Motor neuron (in vitro differentiated cells): ENCODE data around the gene CDK5R1. TPM values are rescaled to one million over a fixed set of nuclear protein-coding genes. Genes with fewer than 3 reads are reported as not detected.

Experiments used
- ATAC-seq, 8 experiments: fragments of 200-7000 bp; cut with Tn5 transposase; replicated peaks in 6 of 8; 2 replicates each; pipeline ENCODE4 v1.8.0; 2021; ENCODE audit warnings: mild to moderate bottlenecking in 8 of 8, moderate library complexity in 8 of 8
- H3K27ac ChIP-seq, 2 donors: fragments of 250-450 bp; sonication (Bioruptor Pico); 2 replicates each; pipeline ENCODE4 v1.9.0; 2021; ENCODE audit warnings: antibody characterized with exemption in 2 of 2, mild to moderate bottlenecking in 2 of 2, moderate library complexity in 1 of 2
- H3K4me1 ChIP-seq, 2 donors: fragments of 250-450 bp; sonication (Bioruptor Pico); replicated peaks in 1 of 2; 2 replicates each; pipeline ENCODE4 v1.6.1; 2021; ENCODE audit warnings: antibody characterized with exemption in 2 of 2, mild to moderate bottlenecking in 2 of 2, moderate library complexity in 1 of 2
- H3K4me3 ChIP-seq, 5 donors: fragments of 250-450 bp; sonication (Bioruptor Pico); 2 replicates each; pipeline ENCODE4 v1.9.0; 2021; ENCODE audit warnings: antibody characterized with exemption in 5 of 5, mild to moderate bottlenecking in 5 of 5, moderate library complexity in 4 of 5
- WGBS, 10 experiments: fragments of 450-650 bp; shearing (Covaris generic); methylation state at CpG; one replicate each; pipeline ENCODE4 v1.0.0; 2022; 5-methylcytosine and 5-hydroxymethylcytosine counted together
- in situ Hi-C, 9 experiments: fragments of 400-800 bp; cut with MboI; loops; one replicate each; pipeline ENCODE4 v1.15.0; 2021; ENCODE audit warnings: low sequenced_read_pairs in 9 of 9, low pct_unique_long_range_greater_than_20kb in 2 of 9; ENCODE audit not compliant: unreplicated experiment in 9 of 9
- total RNA-seq, 8 experiments: library from RNA; unstranded; fragments of 300-600 nt; gene quantifications; 2 replicates each; pipeline versions ENCODE4 v1.2.3 to v1.2.4, GENCODE V29; 2022

CDK5R1 gene
- total RNA-seq, 8 experiments from 2014 or later: 1.3 to 64.0 (median 41.4) TPM

DNA sequence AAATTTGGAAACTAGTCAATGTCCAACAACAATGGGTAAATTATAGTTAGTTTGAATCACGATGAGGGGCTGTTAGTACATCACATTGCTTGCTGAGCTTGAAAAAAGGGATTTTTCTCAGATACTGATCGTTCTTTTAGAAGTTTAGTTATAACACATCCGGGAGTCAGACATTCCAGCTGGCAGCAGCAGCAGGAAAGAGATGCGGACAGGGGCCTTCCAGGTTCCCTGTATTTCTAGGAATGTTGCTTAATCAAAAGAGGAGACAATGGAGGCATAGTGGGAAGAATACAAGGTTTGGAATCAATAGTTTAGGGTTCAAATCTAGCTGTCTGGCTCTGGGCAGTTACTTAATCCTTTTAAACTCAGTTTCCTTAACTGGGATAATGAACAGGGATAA, 27.8 kb downstream of the CDK5R1 start:
- no peak overlapping the region for H3K27ac ChIP-seq
- in situ Hi-C loops: no loop called here
- no peak overlapping the region for H3K4me3 ChIP-seq
- 64 to 100% (median 84%) methylated on average over 1 to 4 of the region's 4 CpGs for WGBS, 10 experiments
- H3K4me1 ChIP-seq: peaks cover 36 to 41% of the 10 kb centered on the region in 2 donors
- ATAC-seq: no peak

DNA sequence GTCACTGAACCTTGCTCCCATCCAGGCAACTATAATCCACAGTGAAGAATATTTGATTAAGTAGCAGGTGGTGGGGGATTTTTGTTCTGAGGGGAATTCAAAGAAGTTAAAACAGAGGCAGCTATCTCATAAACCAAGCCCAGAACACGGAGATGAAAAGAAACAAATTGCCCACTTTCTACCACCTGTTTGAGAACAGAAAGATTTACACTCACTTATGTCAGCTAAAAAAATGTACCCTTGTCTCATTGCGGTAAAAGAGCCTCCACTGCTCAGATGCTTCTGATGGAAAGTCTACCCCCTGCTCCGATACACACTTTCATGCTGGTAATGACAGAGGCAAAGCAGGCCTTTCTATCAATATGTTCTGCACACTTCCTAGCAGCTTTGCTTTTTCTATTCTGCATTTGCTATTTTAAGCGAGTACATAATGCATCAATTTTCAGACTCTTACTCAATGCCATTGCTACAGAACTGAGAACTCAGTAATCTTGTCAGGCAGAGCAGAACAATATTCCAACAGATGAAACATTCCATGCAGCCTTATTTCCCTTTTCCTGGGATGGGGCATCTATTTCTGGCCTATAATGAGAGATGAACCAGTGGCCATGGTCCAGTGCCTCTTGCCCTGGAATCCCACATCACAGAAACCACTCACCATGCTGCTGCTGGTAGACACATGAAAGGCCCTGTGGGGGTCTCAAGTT, 29.0 kb downstream of the CDK5R1 start:
- H3K27ac ChIP-seq: no peak overlapping the region
- ATAC-seq: no peak
- no peak overlapping the region for H3K4me3 ChIP-seq
- in situ Hi-C loops: no loop called here
- peaks cover 48 to 54% of the 10 kb centered on the region in 2 donors for H3K4me1 ChIP-seq
- 17 to 100% (median 79%) methylated on average over 1 to 4 of the region's 4 CpGs; no CpG with 5 or more reads in 1 of the 10 experiments for WGBS, 10 experiments

GRCh38 chr17:32516450-32516849, 29.7 kb downstream of the CDK5R1 start:
- in situ Hi-C loops: no loop called here
- no peak for ATAC-seq
- Histone ChIP-seq H3K4me3 (no peak overlapping the region), H3K27ac (no peak overlapping the region), H3K4me1 (peaks cover 54 to 60% of the 10 kb centered on the region in 2 donors)
- 0 to 100% (median 10%) methylated on average over 1 to 2 of the region's 2 CpGs; no CpG with 5 or more reads in 5 of the 10 experiments for WGBS, 10 experiments

DNA sequence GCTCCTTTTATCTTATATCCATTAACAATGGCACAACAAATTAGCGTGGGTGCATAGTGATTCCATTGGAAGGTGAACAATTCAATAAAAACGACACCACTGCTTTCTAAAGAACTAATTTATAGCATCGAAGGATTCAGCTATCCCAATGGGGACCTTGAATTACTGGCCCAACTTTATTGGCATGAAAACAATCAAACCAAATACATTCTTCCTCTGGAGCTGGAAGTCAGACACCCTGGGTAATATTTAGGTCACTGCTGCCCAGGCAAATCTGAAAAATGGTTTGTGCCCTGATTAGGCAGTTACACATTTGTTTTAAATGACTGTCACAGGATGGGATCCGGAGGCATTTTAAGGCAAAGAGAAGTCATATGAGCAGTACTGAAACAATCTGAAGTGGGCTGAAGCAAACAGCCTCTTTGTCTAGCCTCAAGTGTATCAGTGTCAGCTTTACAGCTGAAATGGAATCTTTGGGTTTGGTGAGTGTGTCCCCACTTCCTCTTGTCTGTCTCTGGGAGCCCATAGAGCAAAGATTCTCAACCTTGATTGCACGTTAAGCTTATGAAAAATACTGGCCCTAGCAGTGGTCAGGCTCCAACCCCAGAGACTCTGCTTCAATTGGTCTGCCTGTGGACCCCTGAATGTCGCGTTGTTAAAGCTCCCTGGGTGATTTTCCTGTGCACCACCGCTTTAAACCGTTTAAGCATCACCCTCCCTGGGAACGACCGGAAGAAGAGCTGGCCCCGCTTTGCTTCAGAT, 30.3 kb downstream of the CDK5R1 start:
- WGBS, 10 experiments: 42 to 90% (median 65%) methylated on average over 2 to 10 of the region's 12 CpGs
- Histone ChIP-seq H3K4me3 (no peak overlapping the region), H3K4me1 (peaks cover 55 to 60% of the 10 kb centered on the region in 2 donors), H3K27ac (peak overlapping the region; percentile 6 to 61)
- no peak for ATAC-seq
- in situ Hi-C loops: no loop called here

- Histone ChIP-seq H3K27ac (peak overlapping the region in 1 of 2 donors; percentile 99), H3K4me3 (no peak overlapping the region)
Observed at GRCh38 chr17:32517982-32518381, 31.2 kb downstream of the CDK5R1 start.

GRCh38 chr17:32518646-32519227, 31.9 kb downstream of the CDK5R1 start:
- 17 to 87% (median 71%) methylated on average over 2 to 11 of the region's 31 CpGs; no CpG with 5 or more reads in 6 of the 10 experiments for WGBS, 10 experiments
- H3K27ac ChIP-seq: peak overlapping the region; percentile 97 to 99
- H3K4me1 ChIP-seq: peaks cover 55 to 65% of the 10 kb centered on the region in 2 donors
- in situ Hi-C loops: no loop called here
- no peak for ATAC-seq
- peak overlapping the region; percentile 23 to 35 (median 27) for H3K4me3 ChIP-seq

More at GRCh38 chr17:32517982-32518381, 31.2 kb downstream of the CDK5R1 start:
- WGBS, 10 experiments: 80 to 100% (median 100%) methylated on average over 1 to 6 of the region's 7 CpGs; no CpG with 5 or more reads in 2 of the 10 experiments
- H3K4me1 ChIP-seq: peaks cover 55 to 61% of the 10 kb centered on the region in 2 donors
- in situ Hi-C loops: no loop called here
- no peak for ATAC-seq

- ATAC-seq: peak; percentile 67 to 96 (median 83)
- Histone ChIP-seq H3K4me3 (peak overlapping the region; percentile 23 to 35 (median 27)), H3K4me1 (peaks cover 55 to 65% of the 10 kb centered on the region in 2 donors), H3K27ac (peak overlapping the region; percentile 97 to 99)
- 0 to 30% (median 13%) methylated on average over 1 to 5 of the region's 61 CpGs; no CpG with 5 or more reads in 1 of the 10 experiments for WGBS, 10 experiments
- in situ Hi-C loops: no loop called here
Observed at GRCh38 chr17:32519228-32520103, 32.7 kb downstream of the CDK5R1 start.

DNA sequence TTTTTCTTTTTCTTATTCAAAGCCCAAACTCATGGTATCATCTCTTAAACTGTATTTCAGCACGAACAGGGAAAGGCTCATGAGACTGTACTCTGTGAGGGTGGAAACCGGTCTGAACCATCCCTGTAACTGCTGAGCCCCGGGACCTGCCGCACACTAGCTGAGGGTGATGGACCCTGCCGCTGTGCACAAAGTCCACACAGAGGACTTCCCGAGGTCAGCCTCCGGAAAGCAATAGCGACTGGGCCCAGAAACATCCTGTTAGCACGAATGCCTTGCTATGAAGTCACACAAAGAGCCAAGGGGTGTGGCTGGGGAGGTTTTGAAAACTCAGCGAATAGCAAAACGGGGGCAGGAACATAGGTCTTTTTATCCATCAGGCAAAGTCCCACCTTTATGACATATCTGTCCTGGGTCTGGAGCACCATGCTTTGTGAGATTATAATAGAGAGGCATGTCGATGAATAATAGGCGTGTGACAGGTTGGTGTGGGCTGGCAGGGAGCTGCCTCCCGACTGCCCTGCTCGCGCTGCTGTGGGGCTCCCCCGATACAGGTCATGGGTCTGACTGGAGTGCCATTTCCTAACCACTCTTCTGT, 33.4 kb downstream of the CDK5R1 start:
- whole genome bisulfite sequencing, 10 experiments: 0 to 76% (median 29%) methylated on average over 2 to 10 of the region's 17 CpGs; no CpG with 5 or more reads in 2 of the 10 experiments
- Histone ChIP-seq H3K27ac (peak overlapping the region; percentile 97 to 99), H3K4me3 (peak overlapping the region in 4 of 5 donors; percentile 16 to 35 (median 29)), H3K4me1 (peaks cover 55 to 60% of the 10 kb centered on the region in 2 donors)
- peak in 7 of 8 experiments; percentile 25 to 70 (median 68) for ATAC-seq
- in situ Hi-C loops: no loop called here

GRCh38 chr17:32520737-32521404, 34.1 kb downstream of the CDK5R1 start:
- WGBS, 10 experiments: 75 to 98% (median 92%) methylated on average over 1 to 8 of the region's 9 CpGs; no CpG with 5 or more reads in 2 of the 10 experiments
- Histone ChIP-seq H3K4me3 (no peak overlapping the region), H3K4me1 (peaks cover 50 to 54% of the 10 kb centered on the region in 2 donors), H3K27ac (peak overlapping the region; percentile 97 to 99)
- ATAC-seq: no peak
- in situ Hi-C loops: no loop called here

GRCh38 chr17:32523017-32523680, 36.4 kb downstream of the CDK5R1 start:
- H3K27ac ChIP-seq: no peak overlapping the region
- in situ Hi-C loops: no loop called here
- H3K4me1 ChIP-seq: peaks cover 30 to 34% of the 10 kb centered on the region in 2 donors
- WGBS, 10 experiments: 60 to 93% (median 67%) methylated on average over 1 to 7 of the region's 11 CpGs; no CpG with 5 or more reads in 1 of the 10 experiments
- no peak for ATAC-seq
- H3K4me3 ChIP-seq: no peak overlapping the region

DNA sequence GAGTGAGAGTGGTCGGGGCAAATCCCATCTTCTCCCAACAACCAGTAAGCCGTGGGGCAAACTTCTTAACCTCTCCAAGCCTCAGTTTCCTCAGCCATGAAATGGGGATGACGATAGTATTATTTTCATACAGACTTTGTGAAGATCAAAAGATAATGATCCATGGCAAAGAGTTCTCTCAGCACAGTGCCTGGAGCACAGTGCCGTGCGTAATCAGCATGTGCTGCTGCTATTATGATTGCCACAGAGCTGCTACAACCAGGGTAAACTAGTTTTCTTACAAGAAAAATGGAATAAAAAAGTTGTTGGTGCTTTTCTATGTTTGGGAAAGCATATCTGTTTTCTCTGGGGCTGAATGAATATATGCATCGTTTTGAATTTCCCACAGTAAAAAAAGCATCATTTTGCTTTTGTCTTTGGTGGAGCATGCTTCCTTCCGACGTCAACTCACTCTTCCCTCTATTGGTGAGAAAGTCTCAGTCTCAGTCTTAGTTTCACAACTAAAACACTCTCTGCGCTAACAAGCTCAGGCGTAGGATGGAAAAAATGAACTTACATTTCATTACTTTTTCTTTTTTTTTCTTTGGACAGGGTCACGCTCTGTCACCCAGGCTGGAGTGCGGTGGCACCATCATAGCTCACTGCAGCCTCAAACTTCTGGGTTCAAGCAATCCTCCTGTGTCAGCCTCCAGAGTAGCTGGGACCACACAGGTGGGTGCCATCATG, 37.2 kb downstream of the CDK5R1 start:
- WGBS, 10 experiments: 77 to 100% (median 91%) methylated on average over 1 to 11 of the region's 12 CpGs
- no peak for ATAC-seq
- in situ Hi-C loops: no loop called here

More for the DNA sequence above, 37.2 kb downstream of the CDK5R1 start:
- Histone ChIP-seq H3K27ac (no peak overlapping the region), H3K4me1 (peaks cover 21 to 26% of the 10 kb centered on the region in 2 donors), H3K4me3 (no peak overlapping the region)
